ENCODE measurements around the gene OR6S1.
"Not testable (repeated sequence)": the region's sequence is repeated elsewhere in the genome, so short reads cannot be mapped to it uniquely, and the experiment has no call there.

OR6S1 gene

GRCh38 chr14:20666400-20666961, 25.0 kb upstream of the OR6S1 start:
- not testable (repeated sequence) for H3K4me3 ChIP-seq (ENCODE audit: low read length); H3K4me1 ChIP-seq (ENCODE audit: control insufficient read depth, insufficient read depth, low read length); H3K4me2 ChIP-seq (ENCODE audit: low read length); H3K9ac ChIP-seq (ENCODE audit: low read depth, low read length); H3K36me3 ChIP-seq (ENCODE audit: insufficient read depth, low read length); H3K9me3 ChIP-seq (replicated peaks; ENCODE audit: low read length)
- H3K27me3 ChIP-seq (ENCODE audit: control insufficient read depth, insufficient read depth, low read length) = peaks cover 45% of the 10 kb centered on the region

DNA sequence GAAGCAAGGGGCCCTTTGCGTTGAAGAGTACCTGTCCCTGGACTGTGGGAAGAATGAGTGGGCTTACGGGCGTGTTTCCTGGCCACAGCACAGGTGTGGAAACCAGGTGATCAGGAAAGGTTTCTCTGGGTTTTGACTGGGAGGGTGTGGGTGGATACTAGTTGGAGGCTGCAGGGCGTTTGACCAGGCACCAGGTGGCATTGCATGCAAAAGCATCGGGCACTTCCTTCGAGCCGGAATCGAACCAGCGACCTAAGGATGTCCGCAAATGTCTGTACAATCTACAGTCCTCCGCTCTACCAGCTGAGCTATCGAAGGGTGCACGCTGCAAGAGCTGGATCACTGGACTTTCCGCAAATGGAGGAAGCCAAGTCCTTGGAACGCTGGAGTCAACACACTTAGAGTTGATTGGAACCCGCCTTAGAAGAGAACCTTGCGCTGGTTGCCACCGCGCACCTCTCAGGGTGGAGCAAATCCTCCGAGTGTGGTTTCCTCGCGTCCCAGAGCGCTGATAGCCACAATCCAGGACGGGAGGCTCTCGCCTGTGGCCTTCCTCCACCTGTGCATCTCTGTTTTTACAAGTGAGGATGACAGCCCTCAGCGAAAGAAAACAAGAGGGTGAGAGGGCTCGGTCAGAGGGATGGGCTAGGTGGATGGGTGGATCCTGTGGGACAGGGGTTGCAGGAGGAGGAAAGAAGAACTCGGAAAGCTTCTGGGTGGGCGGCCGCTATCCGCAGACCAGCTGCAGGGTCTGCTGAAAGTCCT, 21.7 kb upstream of the OR6S1 start:
- H3K4me1 ChIP-seq (ENCODE audit: control insufficient read depth, insufficient read depth, low read length) = no peaks in the 10 kb centered on the region
- no peak overlapping the region for H3K9ac ChIP-seq (ENCODE audit: low read depth, low read length)
- H3K4me3 ChIP-seq (ENCODE audit: low read length) = peak overlapping the region; percentile 10
- no peaks in the 10 kb centered on the region for H3K36me3 ChIP-seq (ENCODE audit: insufficient read depth, low read length)
- peak overlapping the region; percentile 43 for H3K4me2 ChIP-seq (ENCODE audit: low read length)
- peaks cover 62% of the 10 kb centered on the region for H3K27me3 ChIP-seq (ENCODE audit: control insufficient read depth, insufficient read depth, low read length)
- H3K9me3 ChIP-seq (replicated peaks; ENCODE audit: low read length) = no peaks in the 10 kb centered on the region

GRCh38 chr14:20661197-20661596, 19.7 kb upstream of the OR6S1 start:
- Histone ChIP-seq H3K27me3 (ENCODE audit: control insufficient read depth, insufficient read depth, low read length) (peaks cover 66% of the 10 kb centered on the region), H3K36me3 (ENCODE audit: insufficient read depth, low read length) (no peaks in the 10 kb centered on the region), H3K9ac (ENCODE audit: low read depth, low read length) (no peak overlapping the region), H3K4me3 (ENCODE audit: low read length) (no peak overlapping the region), H3K4me2 (ENCODE audit: low read length) (no peak overlapping the region), H3K4me1 (ENCODE audit: control insufficient read depth, insufficient read depth, low read length) (no peaks in the 10 kb centered on the region), H3K9me3 (replicated peaks; ENCODE audit: low read length) (no peaks in the 10 kb centered on the region)

DNA sequence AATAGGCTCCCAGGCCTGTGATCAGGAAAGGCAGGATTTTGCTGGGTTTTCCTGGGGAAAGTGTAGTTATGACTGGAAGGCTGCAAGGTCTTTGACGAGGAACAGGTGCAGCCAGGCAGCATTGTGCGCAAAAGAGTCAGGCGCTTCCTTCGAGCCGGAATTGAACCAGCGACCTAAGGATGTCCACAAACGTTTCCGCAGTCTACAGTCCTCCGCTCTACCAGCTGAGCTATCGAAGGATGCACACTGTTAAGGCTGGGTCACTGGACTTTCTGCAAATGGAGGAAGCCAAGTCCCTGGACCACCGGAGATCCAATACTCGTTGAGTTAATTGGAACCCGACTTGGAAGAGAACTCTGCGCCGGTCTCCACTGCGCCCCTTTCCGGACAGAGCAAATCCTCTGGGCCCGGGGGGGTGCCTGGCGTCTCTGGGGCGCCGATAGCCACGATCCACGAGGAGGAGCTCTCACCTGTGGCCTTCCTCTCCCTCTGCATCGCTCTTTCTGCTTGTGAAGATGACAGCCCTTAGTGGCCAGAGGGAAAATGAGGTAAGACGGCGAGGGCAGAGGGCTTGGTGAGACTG, 18.4 kb upstream of the OR6S1 start:
- Histone ChIP-seq H3K9me3 (replicated peaks; ENCODE audit: low read length) (no peaks in the 10 kb centered on the region), H3K27me3 (ENCODE audit: control insufficient read depth, insufficient read depth, low read length) (peaks cover 67% of the 10 kb centered on the region), H3K4me1 (ENCODE audit: control insufficient read depth, insufficient read depth, low read length) (no peaks in the 10 kb centered on the region), H3K36me3 (ENCODE audit: insufficient read depth, low read length) (no peaks in the 10 kb centered on the region), H3K4me2 (ENCODE audit: low read length) (no peak overlapping the region), H3K9ac (ENCODE audit: low read depth, low read length) (no peak overlapping the region), H3K4me3 (ENCODE audit: low read length) (no peak overlapping the region)

- no peak overlapping the region for H3K4me2 ChIP-seq (ENCODE audit: low read length)
- H3K9ac ChIP-seq (ENCODE audit: low read depth, low read length) = no peak overlapping the region
- peaks cover 62% of the 10 kb centered on the region for H3K27me3 ChIP-seq (ENCODE audit: control insufficient read depth, insufficient read depth, low read length)
- no peak overlapping the region for H3K4me3 ChIP-seq (ENCODE audit: low read length)
- no peaks in the 10 kb centered on the region for H3K36me3 ChIP-seq (ENCODE audit: insufficient read depth, low read length)
- no peaks in the 10 kb centered on the region for H3K9me3 ChIP-seq (replicated peaks; ENCODE audit: low read length)
- no peaks in the 10 kb centered on the region for H3K4me1 ChIP-seq (ENCODE audit: control insufficient read depth, insufficient read depth, low read length)
These were observed 17.8 kb upstream of the OR6S1 start for GRCh38 chr14:20659336-20659735.

DNA sequence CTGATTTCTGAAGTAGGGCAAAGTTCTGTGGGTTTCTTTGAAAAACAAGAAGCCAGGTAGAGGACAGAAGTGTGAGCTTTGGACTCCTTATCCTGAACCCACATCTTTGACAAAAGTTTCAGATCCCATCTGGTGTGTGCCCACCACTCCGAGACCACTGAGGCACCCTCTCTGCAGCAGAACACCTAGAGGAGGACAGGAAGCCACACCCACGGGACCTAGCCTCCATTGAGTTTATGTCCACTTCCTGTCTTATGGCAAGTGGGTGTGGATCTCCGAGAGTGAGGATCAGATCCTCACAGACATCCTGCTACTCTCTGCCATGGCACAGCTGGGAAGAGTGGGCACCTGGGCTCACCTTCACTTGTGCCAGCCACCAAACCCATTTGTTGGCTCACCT, 16.8 kb upstream of the OR6S1 start:
- Histone ChIP-seq H3K27me3 (ENCODE audit: control insufficient read depth, insufficient read depth, low read length) (peaks cover 62% of the 10 kb centered on the region), H3K4me2 (ENCODE audit: low read length) (no peak overlapping the region), H3K36me3 (ENCODE audit: insufficient read depth, low read length) (no peaks in the 10 kb centered on the region), H3K9ac (ENCODE audit: low read depth, low read length) (no peak overlapping the region), H3K4me3 (ENCODE audit: low read length) (no peak overlapping the region), H3K9me3 (replicated peaks; ENCODE audit: low read length) (no peaks in the 10 kb centered on the region), H3K4me1 (ENCODE audit: control insufficient read depth, insufficient read depth, low read length) (no peaks in the 10 kb centered on the region)

- H3K27me3 ChIP-seq (ENCODE audit: control insufficient read depth, insufficient read depth, low read length) = peaks cover 62% of the 10 kb centered on the region
These were observed 16.0 kb upstream of the OR6S1 start for GRCh38 chr14:20657216-20658211.

DNA sequence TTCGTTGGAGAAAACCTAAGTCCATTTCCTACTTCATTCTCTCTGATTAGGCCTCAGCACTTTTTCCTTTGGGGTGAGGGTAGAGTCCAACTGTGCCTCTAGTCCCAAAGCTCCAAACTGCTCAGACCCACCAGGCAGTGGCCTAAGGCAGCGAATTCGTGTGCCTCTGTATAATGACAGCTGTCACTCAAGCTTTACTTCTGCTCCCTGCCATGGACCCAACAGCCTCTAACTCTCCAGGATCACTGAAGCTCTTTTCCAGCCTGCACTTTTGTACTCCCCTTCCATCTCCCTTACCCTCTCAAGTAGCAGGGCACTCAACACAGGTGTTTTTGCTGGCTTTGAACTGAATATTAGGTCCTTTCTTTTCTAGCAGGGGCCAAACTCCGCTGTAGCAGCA, 14.8 kb upstream of the OR6S1 start:
- H3K4me3 ChIP-seq (ENCODE audit: low read length) = no peak overlapping the region
- H3K4me2 ChIP-seq (ENCODE audit: low read length) = no peak overlapping the region
- peaks cover 57% of the 10 kb centered on the region for H3K27me3 ChIP-seq (ENCODE audit: control insufficient read depth, insufficient read depth, low read length)
- H3K36me3 ChIP-seq (ENCODE audit: insufficient read depth, low read length) = no peaks in the 10 kb centered on the region
- no peaks in the 10 kb centered on the region for H3K4me1 ChIP-seq (ENCODE audit: control insufficient read depth, insufficient read depth, low read length)
- no peak overlapping the region for H3K9ac ChIP-seq (ENCODE audit: low read depth, low read length)
- H3K9me3 ChIP-seq (replicated peaks; ENCODE audit: low read length) = no peaks in the 10 kb centered on the region

More at GRCh38 chr14:20657216-20658211, 16.0 kb upstream of the OR6S1 start:
- H3K4me3 ChIP-seq (ENCODE audit: low read length) = no peak overlapping the region
- H3K36me3 ChIP-seq (ENCODE audit: insufficient read depth, low read length) = no peaks in the 10 kb centered on the region
- no peaks in the 10 kb centered on the region for H3K4me1 ChIP-seq (ENCODE audit: control insufficient read depth, insufficient read depth, low read length)
- H3K4me2 ChIP-seq (ENCODE audit: low read length) = no peak overlapping the region
- H3K9ac ChIP-seq (ENCODE audit: low read depth, low read length) = no peak overlapping the region
- no peaks in the 10 kb centered on the region for H3K9me3 ChIP-seq (replicated peaks; ENCODE audit: low read length)

GRCh38 chr14:20655851-20656250, 14.4 kb upstream of the OR6S1 start:
- H3K36me3 ChIP-seq (ENCODE audit: insufficient read depth, low read length) = no peaks in the 10 kb centered on the region

DNA sequence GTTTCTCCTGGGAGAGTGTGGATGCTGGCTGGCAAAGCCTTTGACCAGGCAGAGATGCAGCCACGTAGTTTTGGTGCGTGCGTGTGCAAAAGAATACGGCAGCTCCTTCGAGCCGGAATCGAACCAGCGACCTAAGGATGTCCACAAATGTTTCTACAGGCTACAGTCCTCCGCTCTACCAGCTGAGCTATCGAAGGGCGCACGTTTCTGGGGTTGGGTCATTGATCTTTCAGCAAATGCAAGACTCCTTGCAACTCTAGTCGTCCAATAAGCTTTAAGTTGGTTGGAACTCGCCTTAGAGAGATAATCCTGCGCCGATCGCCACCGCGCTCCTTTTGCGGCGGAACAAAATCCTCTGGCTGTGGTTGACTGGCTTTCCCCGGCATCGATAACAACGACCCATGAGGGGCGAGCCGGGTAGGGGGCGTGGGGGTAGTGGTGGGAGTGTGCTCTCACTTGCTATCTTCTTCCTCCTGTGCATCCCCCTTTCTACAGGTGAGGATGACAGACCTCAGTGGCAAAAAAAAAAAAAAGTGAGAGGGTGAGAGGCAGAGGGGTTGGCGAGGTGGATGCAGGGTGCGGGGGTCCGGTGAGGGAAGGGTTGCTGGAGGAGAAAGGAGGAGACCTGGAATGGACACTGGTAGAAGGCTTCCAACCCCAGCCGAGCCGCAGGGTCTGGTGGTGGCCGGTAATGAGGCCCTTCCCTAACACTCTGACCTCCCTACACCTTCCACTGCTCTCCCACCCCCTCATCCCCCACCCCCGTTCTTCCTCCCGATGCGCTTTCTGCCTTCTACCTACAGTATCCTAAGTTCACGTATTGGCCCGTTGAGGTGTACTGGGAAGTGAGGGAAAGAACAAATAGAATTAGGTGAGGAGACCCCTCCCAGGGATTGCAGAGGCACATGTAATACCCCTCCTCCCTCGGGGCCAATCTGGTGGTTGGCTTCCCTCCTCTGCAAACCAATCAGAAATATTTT, 11.8 kb upstream of the OR6S1 start:
- no peak overlapping the region for H3K9ac ChIP-seq (ENCODE audit: low read depth, low read length)
- H3K4me3 ChIP-seq (ENCODE audit: low read length) = no peak overlapping the region
- H3K36me3 ChIP-seq (ENCODE audit: insufficient read depth, low read length) = no peaks in the 10 kb centered on the region
- H3K9me3 ChIP-seq (replicated peaks; ENCODE audit: low read length) = no peaks in the 10 kb centered on the region
- H3K4me2 ChIP-seq (ENCODE audit: low read length) = peak overlapping the region; percentile 43
- H3K27me3 ChIP-seq (ENCODE audit: control insufficient read depth, insufficient read depth, low read length) = peaks cover 41% of the 10 kb centered on the region
- no peaks in the 10 kb centered on the region for H3K4me1 ChIP-seq (ENCODE audit: control insufficient read depth, insufficient read depth, low read length)

More at GRCh38 chr14:20655851-20656250, 14.4 kb upstream of the OR6S1 start:
- Histone ChIP-seq H3K4me3 (ENCODE audit: low read length) (no peak overlapping the region), H3K4me2 (ENCODE audit: low read length) (no peak overlapping the region), H3K9me3 (replicated peaks; ENCODE audit: low read length) (no peaks in the 10 kb centered on the region), H3K27me3 (ENCODE audit: control insufficient read depth, insufficient read depth, low read length) (peaks cover 53% of the 10 kb centered on the region), H3K4me1 (ENCODE audit: control insufficient read depth, insufficient read depth, low read length) (no peaks in the 10 kb centered on the region), H3K9ac (ENCODE audit: low read depth, low read length) (no peak overlapping the region)

All from skeletal muscle satellite cell (primary cell).